Measurements from ENCODE around the gene OR2D2.

GRCh38 chr11:6931146-6931713, 38.9 kb upstream of the OR2D2 start:
- TF ChIP-seq CTCF (IDR thresholded peaks at IDR 0.05; ENCODE audit: poor library complexity) (no peak), EZH2 (IDR thresholded peaks at IDR 0.05; ENCODE audit: borderline replicate concordance) (no peak)

All from hepatocyte (in vitro differentiated cells).